IMR-90 (cell line): ENCODE measurements around the gene MICA.

Source experiments
- FOS ChIP-seq: fragments of 150-350 bp; IDR thresholded peaks from 2 replicates; pipeline ENCODE4 v1.6.1; 2016; ENCODE audit warnings: low read depth, low read length
- MXI1 ChIP-seq: IDR thresholded peaks from 2 replicates; pipeline ENCODE4 v1.6.1; 2012; ENCODE audit warnings: low read depth, mild to moderate bottlenecking, low read length, moderate library complexity, borderline replicate concordance
- POLR2A ChIP-seq: IDR thresholded peaks from 2 replicates; pipeline ENCODE4 v1.6.1; 2012; ENCODE audit warnings: mild to moderate bottlenecking, low read depth, low read length
- RAD21 ChIP-seq: IDR thresholded peaks from 2 replicates; pipeline ENCODE4 v1.6.1; 2012; ENCODE audit warnings: low read length, improper control_type of control experiment
- RCOR1 ChIP-seq: IDR thresholded peaks from 2 replicates; pipeline ENCODE4 v1.6.1; 2012; ENCODE audit warnings: mild to moderate bottlenecking, low read length, improper control_type of control experiment; ENCODE audit not compliant: insufficient replicate concordance
- TF ChIP-seq, protein P1 (sequence below): conservative IDR thresholded peaks from 2 replicates; pipeline ENCODE4 v1.5.1; 2012; ENCODE audit warnings: mild to moderate bottlenecking, low read depth, low read length, improper control_type of control experiment

- TF ChIP-seq, protein P1, sequence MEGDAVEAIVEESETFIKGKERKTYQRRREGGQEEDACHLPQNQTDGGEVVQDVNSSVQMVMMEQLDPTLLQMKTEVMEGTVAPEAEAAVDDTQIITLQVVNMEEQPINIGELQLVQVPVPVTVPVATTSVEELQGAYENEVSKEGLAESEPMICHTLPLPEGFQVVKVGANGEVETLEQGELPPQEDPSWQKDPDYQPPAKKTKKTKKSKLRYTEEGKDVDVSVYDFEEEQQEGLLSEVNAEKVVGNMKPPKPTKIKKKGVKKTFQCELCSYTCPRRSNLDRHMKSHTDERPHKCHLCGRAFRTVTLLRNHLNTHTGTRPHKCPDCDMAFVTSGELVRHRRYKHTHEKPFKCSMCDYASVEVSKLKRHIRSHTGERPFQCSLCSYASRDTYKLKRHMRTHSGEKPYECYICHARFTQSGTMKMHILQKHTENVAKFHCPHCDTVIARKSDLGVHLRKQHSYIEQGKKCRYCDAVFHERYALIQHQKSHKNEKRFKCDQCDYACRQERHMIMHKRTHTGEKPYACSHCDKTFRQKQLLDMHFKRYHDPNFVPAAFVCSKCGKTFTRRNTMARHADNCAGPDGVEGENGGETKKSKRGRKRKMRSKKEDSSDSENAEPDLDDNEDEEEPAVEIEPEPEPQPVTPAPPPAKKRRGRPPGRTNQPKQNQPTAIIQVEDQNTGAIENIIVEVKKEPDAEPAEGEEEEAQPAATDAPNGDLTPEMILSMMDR, result no peak
- TF ChIP-seq RCOR1 (no peak), FOS (no peak), POLR2A (no peak), RAD21 (no peak), MXI1 (no peak)
These were observed 35.3 kb downstream of the MICA start for GRCh38 chr6:31438677-31439076.
